Subcutaneous adipose tissue (tissue), 4 donors: Measurements from ENCODE around the gene CRYBA1. TPM values are rescaled to one million over a fixed set of nuclear protein-coding genes. Genes with fewer than 3 reads are reported as not detected.

Experiments used
- total RNA-seq, 4 donors: library from RNA; depleted of rRNA; stranded (reverse); fragments of >200 nt; gene quantifications; one replicate each; pipeline ENCODE4 v1.1.0, GENCODE V29; 2016
- TF ChIP-seq, protein P1 (sequence below): fragments of 450-650 bp; IDR thresholded peaks from one replicate; pipeline ENCODE4 v1.5.1; 2016; ENCODE audit warnings: low read depth, mild to moderate bottlenecking, control low read depth, antibody characterized with exemption, moderate library complexity

CRYBA1 gene
- total RNA-seq, 4 donors from 2014 or later = not detected

DNA sequence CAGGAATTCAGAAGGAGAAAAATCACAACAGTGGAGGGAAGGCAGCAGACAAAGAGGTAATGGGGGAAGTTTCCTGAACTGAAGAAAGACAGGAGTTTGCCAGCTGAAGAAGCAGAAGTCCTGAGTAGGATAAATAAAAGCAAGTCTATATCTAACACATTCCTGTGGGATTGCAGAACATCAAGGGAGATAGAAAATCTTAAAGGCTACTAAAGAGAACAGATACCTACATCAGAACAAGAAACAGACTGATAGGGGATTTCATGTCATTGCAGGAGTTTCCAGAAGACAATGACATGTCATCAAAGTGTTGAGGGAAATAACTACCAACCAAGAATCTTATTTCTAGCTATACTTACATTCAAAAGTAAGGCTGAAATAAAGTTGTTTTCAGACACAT is 21.3 kb upstream of the CRYBA1 start:
- TF ChIP-seq, protein P1, sequence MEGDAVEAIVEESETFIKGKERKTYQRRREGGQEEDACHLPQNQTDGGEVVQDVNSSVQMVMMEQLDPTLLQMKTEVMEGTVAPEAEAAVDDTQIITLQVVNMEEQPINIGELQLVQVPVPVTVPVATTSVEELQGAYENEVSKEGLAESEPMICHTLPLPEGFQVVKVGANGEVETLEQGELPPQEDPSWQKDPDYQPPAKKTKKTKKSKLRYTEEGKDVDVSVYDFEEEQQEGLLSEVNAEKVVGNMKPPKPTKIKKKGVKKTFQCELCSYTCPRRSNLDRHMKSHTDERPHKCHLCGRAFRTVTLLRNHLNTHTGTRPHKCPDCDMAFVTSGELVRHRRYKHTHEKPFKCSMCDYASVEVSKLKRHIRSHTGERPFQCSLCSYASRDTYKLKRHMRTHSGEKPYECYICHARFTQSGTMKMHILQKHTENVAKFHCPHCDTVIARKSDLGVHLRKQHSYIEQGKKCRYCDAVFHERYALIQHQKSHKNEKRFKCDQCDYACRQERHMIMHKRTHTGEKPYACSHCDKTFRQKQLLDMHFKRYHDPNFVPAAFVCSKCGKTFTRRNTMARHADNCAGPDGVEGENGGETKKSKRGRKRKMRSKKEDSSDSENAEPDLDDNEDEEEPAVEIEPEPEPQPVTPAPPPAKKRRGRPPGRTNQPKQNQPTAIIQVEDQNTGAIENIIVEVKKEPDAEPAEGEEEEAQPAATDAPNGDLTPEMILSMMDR = no peak

DNA sequence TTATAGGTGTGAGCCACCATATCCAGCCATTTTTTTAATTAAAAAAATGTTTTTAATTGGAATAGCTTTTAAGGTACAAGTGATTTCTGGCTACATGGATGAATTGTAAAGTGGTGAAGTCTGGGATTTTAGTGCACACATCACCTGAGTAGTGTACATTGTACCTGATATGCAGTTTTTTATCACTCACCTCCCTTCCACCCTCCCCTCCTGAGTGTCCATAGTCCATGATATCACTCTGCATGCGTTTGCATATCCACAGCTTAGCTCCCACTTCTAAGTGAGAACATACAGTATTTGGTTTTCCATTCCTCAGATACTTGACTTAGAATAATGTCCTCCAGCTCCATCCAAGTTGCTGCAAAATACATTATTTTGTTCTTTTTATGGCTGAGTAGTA is 13.4 kb upstream of the CRYBA1 start:
- TF ChIP-seq, protein P1 = no peak

DNA sequence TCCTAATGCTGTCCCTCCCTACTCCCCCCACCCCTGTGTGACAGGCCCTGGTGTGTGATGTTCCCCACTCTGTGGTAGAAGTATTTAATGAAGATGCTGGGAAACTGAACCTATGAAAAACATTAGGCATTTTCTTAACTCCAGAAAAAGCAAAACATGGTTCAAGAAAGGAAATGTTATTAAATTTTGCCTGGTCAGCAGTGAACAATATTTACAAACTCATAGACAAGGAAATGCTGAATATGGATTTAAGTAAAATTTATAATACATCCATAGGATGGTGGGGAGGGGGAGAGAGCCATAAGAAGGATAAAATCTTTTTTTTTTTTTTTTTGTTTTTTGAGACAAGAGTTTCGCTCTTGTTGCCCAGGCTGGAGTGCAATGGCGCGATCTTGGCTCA is 10.8 kb upstream of the CRYBA1 start:
- TF ChIP-seq, protein P1 = no peak

DNA sequence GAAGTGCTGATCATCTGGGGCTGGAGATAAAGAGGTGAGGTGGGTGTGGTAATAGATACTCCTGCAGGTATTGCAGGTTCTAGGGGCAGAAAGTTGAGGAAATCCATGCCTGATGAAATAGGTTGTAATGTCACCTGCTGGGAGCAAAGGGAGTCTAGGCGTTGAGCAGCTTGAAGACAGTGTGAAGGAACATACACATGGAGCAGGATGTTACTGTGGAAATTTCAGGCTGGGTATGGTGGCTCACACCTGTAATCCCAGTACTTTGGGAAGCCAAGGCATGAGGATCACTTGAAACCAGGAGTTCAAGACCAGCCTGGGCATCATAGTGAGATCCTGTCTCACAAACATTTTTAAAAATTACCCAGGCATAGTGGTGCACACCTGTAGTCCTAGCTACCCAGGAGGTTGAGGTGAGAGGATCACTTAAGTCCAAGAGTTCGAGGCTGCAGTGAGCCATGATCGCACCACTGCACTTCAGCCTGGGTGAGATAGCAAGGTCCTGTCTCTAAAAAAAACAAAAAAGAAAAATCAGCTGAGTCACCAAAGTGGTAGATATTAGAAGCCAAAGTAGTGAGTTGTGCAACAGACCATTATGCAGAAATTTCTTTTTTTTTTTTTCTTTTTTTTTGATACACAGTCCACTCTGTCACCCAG is 9.1 kb upstream of the CRYBA1 start:
- TF ChIP-seq, protein P1 = no peak

DNA sequence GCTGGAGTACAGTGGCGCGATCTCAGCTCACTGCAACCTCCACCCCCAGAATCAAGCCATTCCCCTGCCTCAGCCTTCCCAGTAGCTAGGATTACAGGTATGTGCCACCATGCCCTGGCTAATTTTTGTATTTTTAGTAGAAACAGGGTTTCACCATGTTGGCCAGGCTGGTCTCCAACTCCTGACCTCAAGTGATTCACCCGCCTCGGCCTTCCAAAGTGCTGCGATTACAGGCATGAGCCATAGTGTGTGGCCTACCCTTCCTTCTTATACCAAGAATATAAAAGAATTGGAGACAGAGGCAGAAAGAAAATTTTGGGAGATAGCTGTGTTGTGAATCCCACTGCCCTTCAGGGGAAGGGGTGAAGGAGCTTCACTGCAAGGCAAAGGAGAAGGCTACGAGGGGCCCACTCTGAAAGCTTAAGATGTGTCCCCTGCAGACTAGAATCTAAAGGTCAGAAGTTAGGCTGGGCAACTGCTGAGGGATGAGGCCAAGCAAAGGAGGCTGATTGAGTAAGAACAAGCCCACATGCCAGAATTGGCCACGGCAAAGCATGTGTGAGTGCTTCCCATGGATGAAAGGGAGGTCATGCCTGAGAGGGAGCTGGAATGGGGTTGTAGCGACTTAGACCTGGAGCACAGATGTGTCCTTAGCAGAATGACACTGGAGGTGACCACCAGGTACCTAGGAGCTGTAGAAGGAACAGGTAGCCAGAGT is 8.4 kb upstream of the CRYBA1 start:
- TF ChIP-seq, protein P1 = no peak

DNA sequence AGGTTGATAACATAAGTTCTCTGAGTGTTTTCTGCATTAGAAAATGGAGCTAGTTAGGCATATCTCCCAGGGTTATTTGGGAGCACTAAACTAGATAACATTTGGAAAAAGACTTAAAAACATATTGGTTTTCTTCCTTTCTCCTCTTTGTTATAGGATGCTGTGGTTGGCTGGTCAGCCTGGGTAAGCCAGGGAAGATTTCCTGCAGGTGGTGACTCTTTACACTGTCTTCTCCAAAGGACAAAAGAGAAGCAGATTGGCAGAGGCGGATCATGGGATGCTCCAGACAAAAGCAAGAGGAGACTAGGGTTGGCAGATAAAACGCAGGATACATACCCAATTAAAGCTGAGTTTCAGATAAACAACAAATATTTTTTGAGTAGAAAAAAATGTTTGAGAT is 6.2 kb upstream of the CRYBA1 start:
- TF ChIP-seq, protein P1 = no peak
